HepG2 (cell line): ENCODE measurements around the gene NUCB1. TPM values are rescaled to one million over a fixed set of nuclear protein-coding genes. Genes with fewer than 3 reads are reported as not detected.

Experiments
- AGO2 ChIP-seq: fragments of 200-400 bp; formaldehyde crosslinking; optimal IDR thresholded peaks from 2 replicates; pipeline ENCODE3; 2017; ENCODE audit warnings: mild to moderate bottlenecking, low read depth, low read length, moderate library complexity
- ATAD3A ChIP-seq: sonication (generic); formaldehyde crosslinking; IDR thresholded peaks from 2 replicates; pipeline ENCODE4 v1.4.0; 2020; ENCODE audit warnings: missing genetic modification reagents
- MBD4 ChIP-seq: IDR thresholded peaks from 2 replicates; pipeline ENCODE4 v1.6.1; 2012; ENCODE audit warnings: low read length, inconsistent platforms, borderline replicate concordance
- MBNL3 ChIP-seq: fragments of 250-450 bp; sonication (Bioruptor Pico); conservative IDR thresholded peaks from 2 replicates; pipeline ENCODE4 v1.8.0; 2022; ENCODE audit warnings: mild to moderate bottlenecking, inconsistent platforms
- NFRKB ChIP-seq: fragments of 450-650 bp; IDR thresholded peaks from 2 replicates; pipeline ENCODE4 v1.6.1; 2017
- SIX4 ChIP-seq: sonication (generic); formaldehyde crosslinking; IDR thresholded peaks from 2 replicates; pipeline ENCODE4 v1.4.0; 2020; ENCODE audit warnings: missing genetic modification reagents
- SOX6 ChIP-seq, 2 experiments: fragments of 450-650 bp in 1 of 2; sonication (generic) in 1 of 2; formaldehyde crosslinking in 1 of 2; IDR thresholded peaks; 2 replicates each; pipeline versions ENCODE4 v1.4.0 to v1.6.1; 2017 to 2020; ENCODE audit warnings: antibody characterized with exemption in 1 of 2, mild to moderate bottlenecking in 1 of 2, missing genetic modification reagents in 1 of 2
- YEATS2 ChIP-seq: sonication (generic); formaldehyde crosslinking; IDR thresholded peaks from 2 replicates; pipeline ENCODE4 v1.4.0; 2020; ENCODE audit warnings: missing genetic modification reagents, borderline replicate concordance
- ZFP41 ChIP-seq: sonication (generic); formaldehyde crosslinking; IDR thresholded peaks from 2 replicates; pipeline ENCODE4 v1.4.0; 2020; ENCODE audit warnings: mild to moderate bottlenecking, missing genetic modification reagents, borderline replicate concordance
- ZNF33A ChIP-seq: sonication (generic); formaldehyde crosslinking; IDR thresholded peaks from 2 replicates; pipeline ENCODE4 v1.5.1; 2020; ENCODE audit warnings: missing genetic modification reagents, mild to moderate bottlenecking, moderate library complexity, borderline replicate concordance
- ZNF383 ChIP-seq: sonication (generic); formaldehyde crosslinking; IDR thresholded peaks from 2 replicates; pipeline ENCODE4 v1.4.0; 2020; ENCODE audit warnings: missing genetic modification reagents, mild to moderate bottlenecking, borderline replicate concordance
- ZNF567 ChIP-seq: sonication (generic); formaldehyde crosslinking; IDR thresholded peaks from 2 replicates; pipeline ENCODE4 v1.8.1; 2023; ENCODE audit warnings: mild to moderate bottlenecking, missing genetic modification reagents, borderline replicate concordance
- ZNF616 ChIP-seq: sonication (generic); formaldehyde crosslinking; IDR thresholded peaks from 2 replicates; pipeline ENCODE4 v1.5.0; 2020; ENCODE audit warnings: low read depth, mild to moderate bottlenecking, missing genetic modification reagents
- ZNF660 ChIP-seq: sonication (generic); formaldehyde crosslinking; IDR thresholded peaks from 2 replicates; pipeline ENCODE4 v1.5.1; 2020; ENCODE audit warnings: mild to moderate bottlenecking, low read depth, missing genetic modification reagents, borderline replicate concordance
- ZSCAN12 ChIP-seq: sonication (generic); formaldehyde crosslinking; IDR thresholded peaks from 2 replicates; pipeline ENCODE4 v1.9.0; 2021; ENCODE audit warnings: mild to moderate bottlenecking, missing genetic modification reagents
- polyA plus RNA-seq, 8 experiments: library from polyadenylated mRNA; depleted of rRNA in 3 of 8; stranded (reverse) in 7 of 8; unstranded in 1 of 8; fragments of >200 nt; fragmentation: Illumina TruSeq in 4 of 8; extraction: Trizol in 4 of 8; gene quantifications; 2 replicates each; pipeline versions ENCODE4 v1.2.1 to v1.2.3, GENCODE V29; 2011 to 2016; ENCODE audit warnings: low read depth in 4 of 8, missing spikeins in 1 of 8, mixed read lengths in 1 of 8; ENCODE audit not compliant: insufficient read depth in 1 of 8
- total RNA-seq, 5 experiments: library from RNA; depleted of rRNA; stranded (reverse); fragments of >200 nt; fragmentation: Illumina TruSeq; extraction: Trizol; gene quantifications; 2 replicates each; pipeline ENCODE4 v1.2.3, GENCODE V29; 2016; ENCODE audit warnings: low read depth in 1 of 5
- TF ChIP-seq, protein P1 (sequence below): sonication (generic); formaldehyde crosslinking; IDR thresholded peaks from 2 replicates; pipeline ENCODE4 v1.4.0; 2020; ENCODE audit warnings: missing genetic modification reagents, borderline replicate concordance
- TF ChIP-seq, protein P2 (sequence below): sonication (generic); formaldehyde crosslinking; IDR thresholded peaks from 2 replicates; pipeline ENCODE4 v1.4.0; 2020; ENCODE audit warnings: missing genetic modification reagents
- TF ChIP-seq, protein P3 (sequence below): sonication (generic); formaldehyde crosslinking; IDR thresholded peaks from 2 replicates; pipeline ENCODE4 v1.5.0; 2020; ENCODE audit warnings: missing genetic modification reagents, mild to moderate bottlenecking, borderline replicate concordance

Gene NUCB1
- total and polyA plus RNA-seq, 2 of the 13 experiments (the other 11 are each of a cell fraction or from before 2014, with no cell fraction given), result 82.3 to 106 TPM

DNA sequence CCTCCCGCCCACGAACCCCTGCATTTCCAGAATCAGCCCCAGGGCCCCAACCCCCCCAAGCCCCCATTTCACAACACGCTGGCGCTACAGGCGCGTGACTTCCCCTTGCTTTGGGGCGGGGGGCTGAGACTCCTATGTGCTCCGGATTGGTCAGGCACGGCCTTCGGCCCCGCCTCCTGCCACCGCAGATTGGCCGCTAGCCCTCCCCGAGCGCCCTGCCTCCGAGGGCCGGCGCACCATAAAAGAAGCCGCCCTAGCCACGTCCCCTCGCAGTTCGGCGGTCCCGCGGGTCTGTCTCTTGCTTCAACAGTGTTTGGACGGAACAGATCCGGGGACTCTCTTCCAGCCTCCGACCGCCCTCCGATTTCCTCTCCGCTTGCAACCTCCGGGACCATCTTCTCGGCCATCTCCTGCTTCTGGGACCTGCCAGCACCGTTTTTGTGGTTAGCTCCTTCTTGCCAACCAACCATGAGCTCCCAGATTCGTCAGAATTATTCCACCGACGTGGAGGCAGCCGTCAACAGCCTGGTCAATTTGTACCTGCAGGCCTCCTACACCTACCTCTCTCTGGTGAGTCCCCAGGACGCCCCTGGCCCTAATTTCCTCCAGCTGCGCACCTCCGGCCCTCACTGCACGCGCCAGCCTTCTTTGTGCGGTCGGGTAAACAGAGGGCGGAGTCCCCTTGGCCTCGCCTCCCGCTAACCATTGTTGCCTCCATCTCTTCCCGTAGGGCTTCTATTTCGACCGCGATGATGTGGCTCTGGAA, 65.1 kb downstream of the NUCB1 start, which contains the start of gene FTL (continued):
- peak; percentile 100 for TF ChIP-seq AGO2
- TF ChIP-seq ZNF567 (CRISPR knock-in tag), result no peak
- TF ChIP-seq ZNF383 (CRISPR knock-in tag), result no peak
- no peak for TF ChIP-seq ZFP41 (CRISPR knock-in tag)
- peak; percentile 97 for TF ChIP-seq ZSCAN12 (CRISPR knock-in tag)
- TF ChIP-seq ATAD3A (CRISPR knock-in tag), result no peak
- peak; percentile 78; the same call in 1 of the 2 replicates for TF ChIP-seq MBD4
- TF ChIP-seq, protein P1, sequence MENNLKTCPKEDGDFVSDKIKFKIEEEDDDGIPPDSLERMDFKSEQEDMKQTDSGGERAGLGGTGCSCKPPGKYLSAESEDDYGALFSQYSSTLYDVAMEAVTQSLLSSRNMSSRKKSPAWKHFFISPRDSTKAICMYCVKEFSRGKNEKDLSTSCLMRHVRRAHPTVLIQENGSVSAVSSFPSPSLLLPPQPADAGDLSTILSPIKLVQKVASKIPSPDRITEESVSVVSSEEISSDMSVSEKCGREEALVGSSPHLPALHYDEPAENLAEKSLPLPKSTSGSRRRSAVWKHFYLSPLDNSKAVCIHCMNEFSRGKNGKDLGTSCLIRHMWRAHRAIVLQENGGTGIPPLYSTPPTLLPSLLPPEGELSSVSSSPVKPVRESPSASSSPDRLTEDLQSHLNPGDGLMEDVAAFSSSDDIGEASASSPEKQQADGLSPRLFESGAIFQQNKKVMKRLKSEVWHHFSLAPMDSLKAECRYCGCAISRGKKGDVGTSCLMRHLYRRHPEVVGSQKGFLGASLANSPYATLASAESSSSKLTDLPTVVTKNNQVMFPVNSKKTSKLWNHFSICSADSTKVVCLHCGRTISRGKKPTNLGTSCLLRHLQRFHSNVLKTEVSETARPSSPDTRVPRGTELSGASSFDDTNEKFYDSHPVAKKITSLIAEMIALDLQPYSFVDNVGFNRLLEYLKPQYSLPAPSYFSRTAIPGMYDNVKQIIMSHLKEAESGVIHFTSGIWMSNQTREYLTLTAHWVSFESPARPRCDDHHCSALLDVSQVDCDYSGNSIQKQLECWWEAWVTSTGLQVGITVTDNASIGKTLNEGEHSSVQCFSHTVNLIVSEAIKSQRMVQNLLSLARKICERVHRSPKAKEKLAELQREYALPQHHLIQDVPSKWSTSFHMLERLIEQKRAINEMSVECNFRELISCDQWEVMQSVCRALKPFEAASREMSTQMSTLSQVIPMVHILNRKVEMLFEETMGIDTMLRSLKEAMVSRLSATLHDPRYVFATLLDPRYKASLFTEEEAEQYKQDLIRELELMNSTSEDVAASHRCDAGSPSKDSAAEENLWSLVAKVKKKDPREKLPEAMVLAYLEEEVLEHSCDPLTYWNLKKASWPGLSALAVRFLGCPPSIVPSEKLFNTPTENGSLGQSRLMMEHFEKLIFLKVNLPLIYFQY (CRISPR knock-in tag), result peak; percentile 88
- TF ChIP-seq NFRKB, result no peak
- TF ChIP-seq, protein P2, sequence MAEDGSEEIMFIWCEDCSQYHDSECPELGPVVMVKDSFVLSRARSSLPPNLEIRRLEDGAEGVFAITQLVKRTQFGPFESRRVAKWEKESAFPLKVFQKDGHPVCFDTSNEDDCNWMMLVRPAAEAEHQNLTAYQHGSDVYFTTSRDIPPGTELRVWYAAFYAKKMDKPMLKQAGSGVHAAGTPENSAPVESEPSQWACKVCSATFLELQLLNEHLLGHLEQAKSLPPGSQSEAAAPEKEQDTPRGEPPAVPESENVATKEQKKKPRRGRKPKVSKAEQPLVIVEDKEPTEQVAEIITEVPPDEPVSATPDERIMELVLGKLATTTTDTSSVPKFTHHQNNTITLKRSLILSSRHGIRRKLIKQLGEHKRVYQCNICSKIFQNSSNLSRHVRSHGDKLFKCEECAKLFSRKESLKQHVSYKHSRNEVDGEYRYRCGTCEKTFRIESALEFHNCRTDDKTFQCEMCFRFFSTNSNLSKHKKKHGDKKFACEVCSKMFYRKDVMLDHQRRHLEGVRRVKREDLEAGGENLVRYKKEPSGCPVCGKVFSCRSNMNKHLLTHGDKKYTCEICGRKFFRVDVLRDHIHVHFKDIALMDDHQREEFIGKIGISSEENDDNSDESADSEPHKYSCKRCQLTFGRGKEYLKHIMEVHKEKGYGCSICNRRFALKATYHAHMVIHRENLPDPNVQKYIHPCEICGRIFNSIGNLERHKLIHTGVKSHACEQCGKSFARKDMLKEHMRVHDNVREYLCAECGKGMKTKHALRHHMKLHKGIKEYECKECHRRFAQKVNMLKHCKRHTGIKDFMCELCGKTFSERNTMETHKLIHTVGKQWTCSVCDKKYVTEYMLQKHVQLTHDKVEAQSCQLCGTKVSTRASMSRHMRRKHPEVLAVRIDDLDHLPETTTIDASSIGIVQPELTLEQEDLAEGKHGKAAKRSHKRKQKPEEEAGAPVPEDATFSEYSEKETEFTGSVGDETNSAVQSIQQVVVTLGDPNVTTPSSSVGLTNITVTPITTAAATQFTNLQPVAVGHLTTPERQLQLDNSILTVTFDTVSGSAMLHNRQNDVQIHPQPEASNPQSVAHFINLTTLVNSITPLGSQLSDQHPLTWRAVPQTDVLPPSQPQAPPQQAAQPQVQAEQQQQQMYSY, result peak; percentile 71; the same call in 1 of the 2 replicates
- no peak for TF ChIP-seq SOX6 (IDR thresholded peaks at IDR 0.05)
- peak; percentile 69 for TF ChIP-seq SOX6 (CRISPR knock-in tag; IDR thresholded peaks at IDR 0.05)
- 0 out of 2 replicates have a peak, but pooled peaks have one; percentile 26 for TF ChIP-seq ZNF660
- peak; percentile 13; the same call in 1 of the 2 replicates for TF ChIP-seq SIX4 (CRISPR knock-in tag)
- TF ChIP-seq, protein P3, sequence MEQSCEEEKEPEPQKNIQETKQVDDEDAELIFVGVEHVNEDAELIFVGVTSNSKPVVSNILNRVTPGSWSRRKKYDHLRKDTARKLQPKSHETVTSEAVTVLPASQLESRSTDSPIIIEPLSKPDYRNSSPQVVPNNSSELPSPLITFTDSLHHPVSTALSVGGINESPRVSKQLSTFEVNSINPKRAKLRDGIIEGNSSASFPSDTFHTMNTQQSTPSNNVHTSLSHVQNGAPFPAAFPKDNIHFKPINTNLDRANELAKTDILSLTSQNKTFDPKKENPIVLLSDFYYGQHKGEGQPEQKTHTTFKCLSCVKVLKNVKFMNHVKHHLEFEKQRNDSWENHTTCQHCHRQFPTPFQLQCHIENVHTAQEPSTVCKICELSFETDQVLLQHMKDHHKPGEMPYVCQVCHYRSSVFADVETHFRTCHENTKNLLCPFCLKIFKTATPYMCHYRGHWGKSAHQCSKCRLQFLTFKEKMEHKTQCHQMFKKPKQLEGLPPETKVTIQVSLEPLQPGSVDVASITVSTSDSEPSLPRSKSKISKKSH (CRISPR knock-in tag), result peak; percentile 82; the same call in 1 of the 2 replicates
- peak; percentile 81 for TF ChIP-seq YEATS2 (CRISPR knock-in tag)
- no peak for TF ChIP-seq ZNF616 (CRISPR knock-in tag)
- TF ChIP-seq MBNL3 (CRISPR knock-in tag), result 0 out of 2 replicates have a peak, but pooled peaks have one; percentile 41
- TF ChIP-seq ZNF33A, result no peak; the same call in 1 of the 2 replicates
